B cell (primary cell): ENCODE data around the gene GAREM2. TPM values are rescaled to one million over a fixed set of nuclear protein-coding genes. Genes with fewer than 3 reads are reported as not detected.

Experiments used
- ATAC-seq: fragments of 200-7000 bp; cut with Tn5 transposase; one replicate; pipeline ENCODE4 v1.10.0; 2021; ENCODE audit warnings: low read depth, mild to moderate bottlenecking, moderate number of reproducible peaks, moderate library complexity
- CTCF ChIA-PET: fragments of 350-600 bp; sonication (Branson Sonifier 250); formaldehyde crosslinking; loops from one replicate; lab custom pipeline; 2021; ENCODE audit warnings: antibody characterized with exemption, inconsistent platforms; lab: Charles Lee
- POLR2A ChIA-PET: fragments of 350-600 bp; sonication (Branson Sonifier 250); formaldehyde crosslinking; loops from one replicate; lab custom pipeline; 2021; ENCODE audit warnings: antibody characterized with exemption; lab: Charles Lee
- DNase-seq: peaks from one replicate; pipeline ENCODE4 v3.0.0; 2013
- H2AFZ ChIP-seq: 2 replicates; pipeline ENCODE4 v1.6.1; 2012; ENCODE audit warnings: mild to moderate bottlenecking, low read depth, low read length; ENCODE audit not compliant: insufficient read depth, poor library complexity, severe bottlenecking
- H3K27ac ChIP-seq, 2 donors: 1 replicate in 1 of 2; 2 replicates in 1 of 2; pipeline ENCODE4 v1.5.1; 2012 to 2013; ENCODE audit warnings: low read length in 2 of 2, mild to moderate bottlenecking in 2 of 2, moderate library complexity in 1 of 2
- H3K27me3 ChIP-seq, 4 experiments: fragments of 200-600 bp in 1 of 4; sonication (generic) in 1 of 4; replicated peaks in 1 of 4; 1 replicate in 2 of 4; 2 replicates in 2 of 4; pipeline versions ENCODE4 v1.6.1 to v1.7.0; 2013 to 2016; ENCODE audit warnings: low read length in 3 of 4, mild to moderate bottlenecking in 2 of 4, mixed read lengths in 1 of 4, moderate library complexity in 1 of 4; ENCODE audit not compliant: insufficient read depth in 4 of 4, control insufficient read depth in 3 of 4; ENCODE audit errors: control extremely low read depth in 1 of 4
- H3K36me3 ChIP-seq, 2 experiments: replicated peaks in 1 of 2; 1 replicate in 1 of 2; 2 replicates in 1 of 2; pipeline versions ENCODE4 v1.6.1 to v1.7.1; 2013; ENCODE audit warnings: low read length in 1 of 2; ENCODE audit not compliant: insufficient read depth in 2 of 2, control insufficient read depth in 1 of 2; ENCODE audit errors: control extremely low read depth in 1 of 2, extremely low read depth in 1 of 2
- H3K4me1 ChIP-seq, 2 donors: fragments of 200-600 bp in 1 of 2; sonication (generic) in 1 of 2; 1 replicate in 1 of 2; 2 replicates in 1 of 2; pipeline versions ENCODE4 v1.5.1 to v1.6.1; 2013 to 2017; ENCODE audit warnings: low read length in 2 of 2; ENCODE audit not compliant: control insufficient read depth in 2 of 2, insufficient read depth in 2 of 2
- H3K4me2 ChIP-seq: replicated peaks from 2 replicates; pipeline ENCODE3; 2012; ENCODE audit warnings: mild to moderate bottlenecking, low read depth, low read length; ENCODE audit not compliant: poor library complexity, severe bottlenecking
- H3K4me3 ChIP-seq, 5 experiments: fragments of 200-600 bp in 1 of 5; sonication (generic) in 1 of 5; 1 replicate in 3 of 5; 2 replicates in 2 of 5; pipeline versions ENCODE4 v1.5.1 to v1.7.0; 2011 to 2016; ENCODE audit warnings: low read length in 4 of 5, mild to moderate bottlenecking in 4 of 5, low read depth in 2 of 5, control low read depth in 1 of 5, moderate library complexity in 1 of 5; ENCODE audit not compliant: insufficient read depth in 1 of 5; ENCODE audit errors: control extremely low read depth in 1 of 5, extremely low read depth in 1 of 5
- H3K79me2 ChIP-seq: fragments of 200-600 bp; sonication (generic); one replicate; pipeline ENCODE4 v1.6.0; 2016; ENCODE audit warnings: low read length; ENCODE audit not compliant: control insufficient read depth, insufficient read depth
- H3K9ac ChIP-seq: fragments of 200-600 bp; sonication (generic); 2 replicates; pipeline ENCODE4 v1.6.1; 2017; ENCODE audit warnings: mild to moderate bottlenecking, low read length, moderate library complexity
- H3K9me3 ChIP-seq, 3 donors: one replicate each; pipeline versions ENCODE4 v1.6.1 to v1.7.1; 2013; ENCODE audit warnings: low read length in 2 of 3; ENCODE audit not compliant: control insufficient read depth in 2 of 3, insufficient read depth in 1 of 3; ENCODE audit errors: control extremely low read depth in 1 of 3
- H4K20me1 ChIP-seq: 2 replicates; pipeline ENCODE4 v1.6.0; 2012; ENCODE audit warnings: mild to moderate bottlenecking, low read length; ENCODE audit not compliant: insufficient read depth, control insufficient read depth, poor library complexity, severe bottlenecking
- H3K27ac Mint-ChIP-seq: one replicate; pipeline ENCODE4 v1.8.0; 2021; ENCODE audit warnings: mixed read lengths
- H3K27me3 Mint-ChIP-seq: one replicate; pipeline ENCODE4 v1.8.0; 2021; ENCODE audit warnings: mixed read lengths
- H3K4me1 Mint-ChIP-seq: one replicate; pipeline ENCODE4 v1.8.0; 2021; ENCODE audit warnings: mixed read lengths
- H3K4me3 Mint-ChIP-seq: one replicate; pipeline ENCODE4 v1.8.0; 2021; ENCODE audit warnings: mixed read lengths
- H3K9me3 Mint-ChIP-seq: one replicate; pipeline ENCODE4 v1.8.0; 2022; ENCODE audit warnings: mixed read lengths; ENCODE audit not compliant: insufficient read depth
- CTCF ChIP-seq: fragments of 200-600 bp; IDR thresholded peaks from one replicate; pipeline ENCODE4 v1.8.0; 2022; ENCODE audit warnings: antibody characterized with exemption, mild to moderate bottlenecking
- EZH2 ChIP-seq: IDR thresholded peaks from 2 replicates; pipeline ENCODE4 v1.6.1; 2012; ENCODE audit warnings: borderline replicate concordance, low read depth, mild to moderate bottlenecking, moderate library complexity, low read length; ENCODE audit not compliant: insufficient read depth, poor library complexity, severe bottlenecking
- WGBS: methylation state at CpG from one replicate; pipeline ENCODE4 v1.1.5; 2013; ENCODE audit warnings: missing lambda C conversion rate; ENCODE audit not compliant: insufficient coverage; 5-methylcytosine and 5-hydroxymethylcytosine counted together
- intact Hi-C: fragments of 100-400 bp; cut with micrococcal nuclease; formaldehyde crosslinking; loops from one replicate; pipeline ENCODE4 v1.10.0; 2022
- polyA plus RNA-seq: library from polyadenylated mRNA; depleted of rRNA; stranded (reverse); fragments of >200 nt; gene quantifications from 2 replicates; pipeline ENCODE4 v1.2.3, GENCODE V29; 2012
- total RNA-seq, 2 donors: library from RNA; stranded (reverse); fragments of 120-200 nt in 1 of 2; gene quantifications; 1 replicate in 1 of 2; 2 replicates in 1 of 2; pipeline versions ENCODE4 v1.2.3 to v1.2.4, GENCODE V29; 2013 to 2022

Gene GAREM2
- total and polyA plus RNA-seq, 2 donors (not counting 1 experiment from before 2014, with no cell fraction given), result 0.27 to 1.7 TPM

GRCh38 chr2:26169681-26170414, 3.0 kb upstream of the GAREM2 start:
- Histone ChIP-seq H4K20me1 (no peaks in the 10 kb centered on the region), H3K27ac (no peak overlapping the region), H3K4me1 (peaks cover 14 to 20% of the 10 kb centered on the region in 2 donors), H2AFZ (no peak overlapping the region), H3K9me3 (peaks cover 0 to 15% (median 0%) of the 10 kb centered on the region in 3 donors), H3K79me2 (no peaks in the 10 kb centered on the region), H3K4me2 (no peak overlapping the region), H3K9ac (no peak overlapping the region), H3K4me3 (no peak overlapping the region), H3K36me3 (no peaks in the 10 kb centered on the region), H3K27me3 (peaks cover 0 to 36% (median 15%) of the 10 kb centered on the region in 4 experiments)
- intact Hi-C loops, result no loop called here
- ChIA-PET CTCF (no interaction called here), POLR2A (no interaction called here)
- Mint-ChIP-seq H3K4me1 (peaks cover 14% of the 10 kb centered on the region), H3K9me3 (no peaks in the 10 kb centered on the region), H3K27ac (no peak overlapping the region), H3K4me3 (peak overlapping the region; percentile 5), H3K27me3 (peaks cover 32% of the 10 kb centered on the region)
- TF ChIP-seq EZH2 (no peak), CTCF (no peak)
- ATAC-seq (no peak), DNase-seq (no peak)
- 86% methylated on average over 11 of the region's 14 CpGs for WGBS

- TF ChIP-seq EZH2 (no peak), CTCF (no peak)
- CTCF ChIA-PET, result no interaction called here
- no peak overlapping the region for H3K27ac ChIP-seq
- H3K4me1 ChIP-seq, result peaks cover 14 to 20% of the 10 kb centered on the region in 2 donors
- H3K27ac Mint-ChIP-seq, result no peak overlapping the region
- POLR2A ChIA-PET, result no interaction called here
- peaks cover 14% of the 10 kb centered on the region for H3K4me1 Mint-ChIP-seq
- H3K9me3 ChIP-seq, result peaks cover 0 to 15% (median 0%) of the 10 kb centered on the region in 3 donors
- H3K9me3 Mint-ChIP-seq, result no peaks in the 10 kb centered on the region
- DNase-seq (no peak), ATAC-seq (no peak)
- H3K9ac ChIP-seq, result no peak overlapping the region
- WGBS, result 92% methylated on average over 9 of the region's 9 CpGs
- peaks cover 34% of the 10 kb centered on the region for H3K27me3 Mint-ChIP-seq
- intact Hi-C loops, result loop anchor here (1.0 kb wide), 1 partner anchor 160 kb away; no protein-coding TSS in a partner anchor
- no peak overlapping the region for H2AFZ ChIP-seq
- no peaks in the 10 kb centered on the region for H4K20me1 ChIP-seq
- peak overlapping the region; percentile 49 for H3K4me3 Mint-ChIP-seq
- no peaks in the 10 kb centered on the region for H3K79me2 ChIP-seq
- H3K4me2 ChIP-seq, result no peak overlapping the region
- no peaks in the 10 kb centered on the region for H3K36me3 ChIP-seq
- peaks cover 0 to 44% (median 20%) of the 10 kb centered on the region in 4 experiments for H3K27me3 ChIP-seq
- H3K4me3 ChIP-seq, result no peak overlapping the region
Observed at GRCh38 chr2:26170795-26171194, 2.1 kb upstream of the GAREM2 start.
